HUDEP-2 (cell line): Measurements from ENCODE around the gene OTUD7B.
"Not testable (repeated sequence)": the region's sequence is repeated elsewhere in the genome, so short reads cannot be mapped to it uniquely, and the experiment has no call there.

Source experiments
- DNase-seq, 76 experiments: peaks; one replicate each; lab custom pipeline; 2025; ENCODE audit not compliant: unreplicated experiment in 76 of 76; lab: John Stamatoyannopoulos, UW

The OTUD7B gene

GRCh38 chr1:149962039-149962647 lies 48.4 kb downstream of the OTUD7B start:
- DNase-seq = peak in 48 of 76 experiments; percentile 1 to 71 (median 26)

GRCh38 chr1:149957548-149957947 lies 53.0 kb downstream of the OTUD7B start:
- not testable (repeated sequence) for DNase-seq

GRCh38 chr1:149949911-149950310 lies 60.6 kb downstream of the OTUD7B start:
- no peak for DNase-seq

- no peak for DNase-seq
These were observed 65.3 kb downstream of the OTUD7B start for GRCh38 chr1:149945206-149945605.

GRCh38 chr1:149942885-149943284 lies 67.6 kb downstream of the OTUD7B start:
- no peak for DNase-seq

- DNase-seq = no peak
These were observed 68.3 kb downstream of the OTUD7B start for GRCh38 chr1:149942207-149942606.

- DNase-seq = no peak
These were observed 70.1 kb downstream of the OTUD7B start for GRCh38 chr1:149940427-149940826.

- not testable (repeated sequence) for DNase-seq
These were observed 71.9 kb downstream of the OTUD7B start for GRCh38 chr1:149938668-149939003.

- peak in 1 of 76 experiments; percentile 11 for DNase-seq
These were observed 72.8 kb downstream of the OTUD7B start for GRCh38 chr1:149937759-149938158.

GRCh38 chr1:149936992-149937705 lies 73.4 kb downstream of the OTUD7B start:
- DNase-seq = peak in 6 of 76 experiments; percentile 3 to 18 (median 12)

GRCh38 chr1:149936170-149936991 lies 74.1 kb downstream of the OTUD7B start, which contains the start of gene MTMR11:
Gene MTMR11 (minus strand): TSS chr1:149936879. CDS start chr1:149936647, 232 bp downstream.
- peak in 10 of 76 experiments; percentile 7 to 30 (median 15) for DNase-seq

GRCh38 chr1:149934356-149934755 lies 76.2 kb downstream of the OTUD7B start:
- DNase-seq = no peak

- DNase-seq = no peak
These were observed 77.3 kb downstream of the OTUD7B start for GRCh38 chr1:149933208-149933607.

GRCh38 chr1:149932474-149932873 lies 78.1 kb downstream of the OTUD7B start:
- no peak for DNase-seq

GRCh38 chr1:149931212-149931790 lies 79.2 kb downstream of the OTUD7B start:
- DNase-seq = no peak

GRCh38 chr1:149929856-149930255 lies 80.7 kb downstream of the OTUD7B start:
- DNase-seq = no peak

- DNase-seq = no peak
These were observed 82.2 kb downstream of the OTUD7B start for GRCh38 chr1:149928401-149928724.

- peak in 74 of 76 experiments; percentile 39 to 94 (median 84) for DNase-seq
These were observed 82.7 kb downstream of the OTUD7B start, which contains the start of gene SF3B4 for GRCh38 chr1:149927563-149928400. Gene SF3B4 (minus strand): TSS chr1:149927803. CDS start chr1:149927759, 44 bp downstream.

- DNase-seq = no peak
These were observed 83.4 kb downstream of the OTUD7B start for GRCh38 chr1:149927056-149927562.

GRCh38 chr1:149926296-149926695 lies 84.2 kb downstream of the OTUD7B start:
- no peak for DNase-seq
